HepG2 (cell line): ENCODE data around the gene DNM3.

Source experiments
- CCAR2 ChIP-seq: fragments of 200-400 bp; formaldehyde crosslinking; optimal IDR thresholded peaks from 2 replicates; pipeline ENCODE3; 2018; ENCODE audit warnings: low read depth, mild to moderate bottlenecking, low read length, moderate library complexity
- CHD2 ChIP-seq: IDR thresholded peaks from 2 replicates; pipeline ENCODE4 v1.6.1; 2011; ENCODE audit warnings: low read depth, low read length, improper control_type of control experiment
- CTCF ChIP-seq: sonication (generic); formaldehyde crosslinking; IDR thresholded peaks from 2 replicates; pipeline ENCODE4 v1.5.0; 2020; ENCODE audit warnings: mild to moderate bottlenecking, missing genetic modification reagents, moderate library complexity
- FOXK2 ChIP-seq: fragments of 450-650 bp; IDR thresholded peaks from 2 replicates; pipeline ENCODE4 v1.6.1; 2016
- MXI1 ChIP-seq: IDR thresholded peaks from 3 replicates; pipeline ENCODE4 v1.6.1; 2012; ENCODE audit warnings: low read depth, low read length, inconsistent platforms, borderline replicate concordance
- PHB2 ChIP-seq: fragments of 450-650 bp; IDR thresholded peaks from 2 replicates; pipeline ENCODE4 v1.6.1; 2018; ENCODE audit not compliant: partially characterized antibody
- RBFOX2 ChIP-seq: fragments of 200-400 bp; formaldehyde crosslinking; IDR thresholded peaks from 2 replicates; pipeline ENCODE4 v1.6.1; 2017; ENCODE audit warnings: low read depth, mild to moderate bottlenecking, low read length
- TCF7L2 ChIP-seq: IDR thresholded peaks from 2 replicates; pipeline ENCODE4 v1.6.1; 2011; ENCODE audit warnings: mild to moderate bottlenecking, low read depth, low read length, moderate library complexity
- ZNF354B ChIP-seq: sonication (generic); formaldehyde crosslinking; IDR thresholded peaks from 2 replicates; pipeline ENCODE4 v1.8.0; 2022; ENCODE audit warnings: mild to moderate bottlenecking, missing genetic modification reagents
- TF ChIP-seq, protein P1 (sequence below): sonication (generic); formaldehyde crosslinking; IDR thresholded peaks from 2 replicates; pipeline ENCODE4 v1.4.0; 2020; ENCODE audit warnings: missing genetic modification reagents

DNA sequence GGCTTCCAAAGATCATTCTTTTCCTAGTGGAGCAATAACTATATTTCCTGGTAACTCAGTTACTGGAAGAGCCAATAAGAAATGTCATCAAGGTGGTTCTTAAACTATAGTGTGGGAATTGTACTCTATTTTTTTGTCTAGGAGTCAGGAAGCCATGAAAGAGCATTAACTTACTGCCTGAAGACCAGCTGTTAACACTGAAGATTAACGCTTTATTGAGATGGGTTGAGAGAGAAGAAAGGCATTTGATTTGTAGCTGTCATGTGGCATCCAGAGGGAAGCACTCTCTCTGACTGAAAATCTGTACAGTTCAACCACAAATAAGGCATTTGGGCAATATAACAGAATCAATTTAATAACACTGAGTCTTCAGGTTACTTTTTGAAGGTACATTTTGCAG is 76.0 kb downstream of the DNM3 start:
- TF ChIP-seq CHD2 (no peak), FOXK2 (no peak), CCAR2 (no peak), CTCF (CRISPR knock-in tag) (no peak), RBFOX2 (no peak), MXI1 (no peak), ZNF354B (CRISPR knock-in tag) (no peak), TCF7L2 (no peak), PHB2 (no peak)
- TF ChIP-seq, protein P1, sequence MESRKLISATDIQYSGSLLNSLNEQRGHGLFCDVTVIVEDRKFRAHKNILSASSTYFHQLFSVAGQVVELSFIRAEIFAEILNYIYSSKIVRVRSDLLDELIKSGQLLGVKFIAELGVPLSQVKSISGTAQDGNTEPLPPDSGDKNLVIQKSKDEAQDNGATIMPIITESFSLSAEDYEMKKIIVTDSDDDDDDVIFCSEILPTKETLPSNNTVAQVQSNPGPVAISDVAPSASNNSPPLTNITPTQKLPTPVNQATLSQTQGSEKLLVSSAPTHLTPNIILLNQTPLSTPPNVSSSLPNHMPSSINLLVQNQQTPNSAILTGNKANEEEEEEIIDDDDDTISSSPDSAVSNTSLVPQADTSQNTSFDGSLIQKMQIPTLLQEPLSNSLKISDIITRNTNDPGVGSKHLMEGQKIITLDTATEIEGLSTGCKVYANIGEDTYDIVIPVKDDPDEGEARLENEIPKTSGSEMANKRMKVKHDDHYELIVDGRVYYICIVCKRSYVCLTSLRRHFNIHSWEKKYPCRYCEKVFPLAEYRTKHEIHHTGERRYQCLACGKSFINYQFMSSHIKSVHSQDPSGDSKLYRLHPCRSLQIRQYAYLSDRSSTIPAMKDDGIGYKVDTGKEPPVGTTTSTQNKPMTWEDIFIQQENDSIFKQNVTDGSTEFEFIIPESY (CRISPR knock-in tag): no peak
